Astrocyte (in vitro differentiated cells and primary cell): Measurements from ENCODE around the gene SKA2. TPM values are rescaled to one million over a fixed set of nuclear protein-coding genes. Genes with fewer than 3 reads are reported as not detected.

Source experiments
- DNase-seq: peaks from one replicate; pipeline ENCODE4 v3.0.0-alpha.2; 2010; ENCODE audit warnings: low read depth
- FAIRE-seq: peaks from 2 replicates; lab custom pipeline; 2011; peaks lifted over from hg19 to GRCh38; lab: Jason Lieb, UNC
- H2AFZ ChIP-seq: 2 replicates; pipeline ENCODE4 v1.6.0; 2012; ENCODE audit warnings: low read depth, low read length, inconsistent platforms
- H3K27ac ChIP-seq: 2 replicates; pipeline ENCODE4 v1.5.1; 2011; ENCODE audit warnings: low read depth, low read length, inconsistent platforms
- H3K27me3 ChIP-seq: 2 replicates; pipeline ENCODE4 v1.6.0; 2011; ENCODE audit warnings: low read length, inconsistent platforms; ENCODE audit not compliant: insufficient read depth
- H3K36me3 ChIP-seq: 2 replicates; pipeline ENCODE4 v1.5.1; 2011; ENCODE audit warnings: low read length, inconsistent platforms; ENCODE audit not compliant: insufficient read depth
- H3K4me1 ChIP-seq: 2 replicates; pipeline ENCODE4 v1.5.1; 2011; ENCODE audit warnings: low read length, inconsistent platforms; ENCODE audit not compliant: insufficient read depth
- H3K4me2 ChIP-seq: 2 replicates; pipeline ENCODE4 v1.6.0; 2012; ENCODE audit warnings: low read length, inconsistent platforms
- H3K4me3 ChIP-seq: 2 replicates; pipeline ENCODE4 v1.5.1; 2011; ENCODE audit warnings: low read depth, mild to moderate bottlenecking, low read length, inconsistent platforms; ENCODE audit not compliant: insufficient read depth
- H3K79me2 ChIP-seq: 2 replicates; pipeline ENCODE4 v1.6.0; 2012; ENCODE audit warnings: mild to moderate bottlenecking, low read length, inconsistent platforms; ENCODE audit not compliant: insufficient read depth
- H3K9ac ChIP-seq: 2 replicates; pipeline ENCODE4 v1.6.0; 2012; ENCODE audit warnings: mild to moderate bottlenecking, low read length, inconsistent platforms
- H3K9me3 ChIP-seq: 2 replicates; pipeline ENCODE4 v1.5.1; 2012; ENCODE audit warnings: low read depth, mild to moderate bottlenecking, low read length, inconsistent platforms; ENCODE audit not compliant: insufficient read depth
- H4K20me1 ChIP-seq: 2 replicates; pipeline ENCODE4 v1.6.0; 2012; ENCODE audit warnings: low read length, inconsistent platforms; ENCODE audit not compliant: insufficient read depth
- H3K27ac Mint-ChIP-seq: one replicate; pipeline ENCODE4 v1.8.0; 2021; ENCODE audit warnings: mild to moderate bottlenecking, mixed read lengths; ENCODE audit not compliant: unreplicated experiment
- H3K27me3 Mint-ChIP-seq: one replicate; pipeline ENCODE4 v1.8.0; 2021; ENCODE audit warnings: low read depth, mixed read lengths; ENCODE audit not compliant: unreplicated experiment
- H3K36me3 Mint-ChIP-seq: one replicate; pipeline ENCODE4 v1.8.0; 2021; ENCODE audit warnings: low read depth, mixed read lengths; ENCODE audit not compliant: unreplicated experiment
- H3K4me1 Mint-ChIP-seq: one replicate; pipeline ENCODE4 v1.8.0; 2021; ENCODE audit warnings: low read depth, mixed read lengths; ENCODE audit not compliant: unreplicated experiment
- H3K4me3 Mint-ChIP-seq: one replicate; pipeline ENCODE4 v1.8.0; 2021; ENCODE audit warnings: mild to moderate bottlenecking, moderate library complexity, mixed read lengths; ENCODE audit not compliant: unreplicated experiment
- H3K9me3 Mint-ChIP-seq: one replicate; pipeline ENCODE4 v1.8.0; 2021; ENCODE audit warnings: mild to moderate bottlenecking, mixed read lengths; ENCODE audit not compliant: unreplicated experiment
- CTCF ChIP-seq: IDR thresholded peaks from 2 replicates; pipeline ENCODE4 v1.5.1; 2011; ENCODE audit warnings: low read depth, mild to moderate bottlenecking, inconsistent platforms, low read length, moderate library complexity; ENCODE audit not compliant: insufficient read depth
- EZH2 ChIP-seq: IDR thresholded peaks from 2 replicates; pipeline ENCODE4 v1.6.1; 2012; ENCODE audit warnings: mild to moderate bottlenecking, low read length, inconsistent platforms; ENCODE audit not compliant: insufficient read depth
- total RNA-seq: library from RNA; stranded (reverse); gene quantifications from 2 replicates; pipeline ENCODE4 v1.2.1, GENCODE V29; 2021

Gene SKA2
- total RNA-seq, 1 donor from 2014 or later: 42.6 TPM

- H3K36me3 Mint-ChIP-seq: peaks cover 3% of the 10 kb centered on the region
- no peaks in the 10 kb centered on the region for H3K4me1 ChIP-seq
- H3K27me3 Mint-ChIP-seq: no peaks in the 10 kb centered on the region
- H3K9me3 Mint-ChIP-seq: no peaks in the 10 kb centered on the region
- peaks cover 4% of the 10 kb centered on the region for H3K36me3 ChIP-seq
- no peak overlapping the region for H3K9ac ChIP-seq
- H3K27ac ChIP-seq: no peak overlapping the region
- no peak overlapping the region for H3K4me2 ChIP-seq
- peaks cover 66% of the 10 kb centered on the region for H3K79me2 ChIP-seq
- H4K20me1 ChIP-seq: peaks cover 8% of the 10 kb centered on the region
- no peak for FAIRE-seq
- H3K4me1 Mint-ChIP-seq: no peaks in the 10 kb centered on the region
- DNase-seq: no peak
- no peaks in the 10 kb centered on the region for H3K9me3 ChIP-seq
- no peak for TF ChIP-seq EZH2
- TF ChIP-seq CTCF: no peak
- no peak overlapping the region for H3K27ac Mint-ChIP-seq
- H2AFZ ChIP-seq: no peak overlapping the region
- H3K4me3 ChIP-seq: no peak overlapping the region
- no peak overlapping the region for H3K4me3 Mint-ChIP-seq
- no peaks in the 10 kb centered on the region for H3K27me3 ChIP-seq
Observed at GRCh38 chr17:59124665-59125064, 30.3 kb downstream of the SKA2 start.

- H3K4me3 ChIP-seq: no peak overlapping the region
- no peaks in the 10 kb centered on the region for H3K27me3 ChIP-seq
- no peaks in the 10 kb centered on the region for H3K9me3 ChIP-seq
- no peak overlapping the region for H3K4me3 Mint-ChIP-seq
- H3K36me3 ChIP-seq: peaks cover 17% of the 10 kb centered on the region
- H3K4me1 ChIP-seq: no peaks in the 10 kb centered on the region
- H3K79me2 ChIP-seq: peaks cover 72% of the 10 kb centered on the region
- no peaks in the 10 kb centered on the region for H3K4me1 Mint-ChIP-seq
- no peak for FAIRE-seq
- TF ChIP-seq EZH2 (no peak), CTCF (no peak)
- no peak overlapping the region for H3K4me2 ChIP-seq
- H3K9ac ChIP-seq: no peak overlapping the region
- H2AFZ ChIP-seq: no peak overlapping the region
- no peaks in the 10 kb centered on the region for H3K9me3 Mint-ChIP-seq
- H3K36me3 Mint-ChIP-seq: peaks cover 3% of the 10 kb centered on the region
- H4K20me1 ChIP-seq: peaks cover 3% of the 10 kb centered on the region
- H3K27me3 Mint-ChIP-seq: no peaks in the 10 kb centered on the region
- DNase-seq: no peak
- no peak overlapping the region for H3K27ac ChIP-seq
- H3K27ac Mint-ChIP-seq: no peak overlapping the region
Observed at GRCh38 chr17:59121901-59122480, 33.0 kb downstream of the SKA2 start.

- Mint-ChIP-seq H3K36me3 (no peaks in the 10 kb centered on the region), H3K4me1 (no peaks in the 10 kb centered on the region), H3K4me3 (no peak overlapping the region), H3K27ac (no peak overlapping the region), H3K27me3 (no peaks in the 10 kb centered on the region), H3K9me3 (no peaks in the 10 kb centered on the region)
- H3K36me3 ChIP-seq: peaks cover 27% of the 10 kb centered on the region
- peaks cover 48% of the 10 kb centered on the region for H3K79me2 ChIP-seq
- no peaks in the 10 kb centered on the region for H3K9me3 ChIP-seq
- no peaks in the 10 kb centered on the region for H3K4me1 ChIP-seq
- peaks cover 13% of the 10 kb centered on the region for H4K20me1 ChIP-seq
- DNase-seq (no peak), FAIRE-seq (no peak)
- no peak overlapping the region for H2AFZ ChIP-seq
- H3K4me3 ChIP-seq: no peak overlapping the region
- no peak overlapping the region for H3K4me2 ChIP-seq
- H3K27ac ChIP-seq: no peak overlapping the region
- H3K9ac ChIP-seq: no peak overlapping the region
- no peaks in the 10 kb centered on the region for H3K27me3 ChIP-seq
- TF ChIP-seq CTCF (no peak), EZH2 (no peak)
Observed at GRCh38 chr17:59115474-59115873, 39.5 kb downstream of the SKA2 start.
